Activated CD8-positive, alpha-beta T cell treated with anti-CD3 and anti-CD28 coated beads for 36 hours (primary cell): Measurements from ENCODE around the gene NUB1. TPM values are rescaled to one million over a fixed set of nuclear protein-coding genes. Genes with fewer than 3 reads are reported as not detected.

Experiments used
- ATAC-seq: fragments of 200-7000 bp; cut with Tn5 transposase; one replicate; pipeline ENCODE4 v1.10.0; 2021; ENCODE audit warnings: mild to moderate bottlenecking, moderate library complexity
- CTCF ChIA-PET: fragments of 350-600 bp; sonication (Branson Sonifier 250); formaldehyde crosslinking; loops from one replicate; lab custom pipeline; 2021; ENCODE audit warnings: antibody characterized with exemption; lab: Charles Lee
- POLR2A ChIA-PET: fragments of 350-600 bp; sonication (Branson Sonifier 250); formaldehyde crosslinking; loops from one replicate; lab custom pipeline; 2021; ENCODE audit warnings: antibody characterized with exemption; lab: Charles Lee
- DNase-seq: peaks from one replicate; pipeline ENCODE4 v3.0.0-alpha.2; 2020
- H3K27ac Mint-ChIP-seq: one replicate; pipeline ENCODE4 v1.8.0; 2021; ENCODE audit warnings: mild to moderate bottlenecking, mixed read lengths
- H3K27me3 Mint-ChIP-seq: one replicate; pipeline ENCODE4 v1.8.0; 2021; ENCODE audit warnings: mixed read lengths
- H3K36me3 Mint-ChIP-seq: one replicate; pipeline ENCODE4 v1.8.0; 2021; ENCODE audit warnings: low read depth, mixed read lengths
- H3K4me1 Mint-ChIP-seq: one replicate; pipeline ENCODE4 v1.8.0; 2021; ENCODE audit warnings: low read depth, mixed read lengths
- H3K4me3 Mint-ChIP-seq: one replicate; pipeline ENCODE4 v1.8.0; 2021; ENCODE audit warnings: mild to moderate bottlenecking, moderate library complexity, mixed read lengths
- H3K9me3 Mint-ChIP-seq: one replicate; pipeline ENCODE4 v1.8.0; 2021; ENCODE audit warnings: mixed read lengths
- intact Hi-C: fragments of 100-400 bp; cut with micrococcal nuclease; formaldehyde crosslinking; loops from one replicate; pipeline ENCODE4 v1.10.0; 2022
- total RNA-seq, 2 experiments: library from RNA; stranded (reverse); gene quantifications; one replicate each; pipeline ENCODE4 v1.2.3, GENCODE V29; 2021
- TF ChIP-seq, protein P1 (sequence below): fragments of 200-600 bp; IDR thresholded peaks from one replicate; pipeline ENCODE4 v1.8.0; 2022; ENCODE audit warnings: antibody characterized with exemption, mild to moderate bottlenecking

NUB1 gene
- total RNA-seq, 2 experiments from 2014 or later, result 41.0 to 42.5 TPM

DNA sequence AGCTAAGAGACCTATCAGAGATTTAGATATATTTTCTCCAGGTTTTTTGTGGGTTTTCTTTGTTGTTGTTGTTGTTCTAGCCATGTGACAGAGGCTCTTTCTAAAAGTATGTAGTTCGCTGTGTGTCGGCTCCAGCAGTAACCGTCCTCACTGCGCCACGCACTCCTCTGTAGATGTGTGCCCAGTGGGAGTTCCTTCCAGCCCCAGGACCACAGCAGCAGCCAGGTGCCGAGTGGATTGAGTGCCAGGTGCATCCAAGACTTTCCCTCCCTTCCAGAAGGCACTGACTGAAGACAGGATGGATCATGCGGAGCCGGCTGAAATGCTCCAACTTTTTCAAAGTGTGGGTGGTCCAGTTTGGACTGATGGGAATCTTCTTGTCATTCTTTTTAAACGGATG is 36.4 kb downstream of the NUB1 start:
- Mint-ChIP-seq H3K9me3 (no peaks in the 10 kb centered on the region), H3K27me3 (peaks cover 7% of the 10 kb centered on the region), H3K4me1 (peaks cover 12% of the 10 kb centered on the region), H3K36me3 (no peaks in the 10 kb centered on the region), H3K4me3 (no peak overlapping the region), H3K27ac (no peak overlapping the region)
- POLR2A ChIA-PET, result no interaction called here
- intact Hi-C loops, result no loop called here
- CTCF ChIA-PET, result interaction anchor here (0.7 to 2.9 kb wide), 4 partner anchors 9 to 134 kb away, joined by 3 to 16 read pairs (median 4); no protein-coding TSS in a partner anchor
- no peak for ATAC-seq
- no peak for DNase-seq
- TF ChIP-seq, protein P1, sequence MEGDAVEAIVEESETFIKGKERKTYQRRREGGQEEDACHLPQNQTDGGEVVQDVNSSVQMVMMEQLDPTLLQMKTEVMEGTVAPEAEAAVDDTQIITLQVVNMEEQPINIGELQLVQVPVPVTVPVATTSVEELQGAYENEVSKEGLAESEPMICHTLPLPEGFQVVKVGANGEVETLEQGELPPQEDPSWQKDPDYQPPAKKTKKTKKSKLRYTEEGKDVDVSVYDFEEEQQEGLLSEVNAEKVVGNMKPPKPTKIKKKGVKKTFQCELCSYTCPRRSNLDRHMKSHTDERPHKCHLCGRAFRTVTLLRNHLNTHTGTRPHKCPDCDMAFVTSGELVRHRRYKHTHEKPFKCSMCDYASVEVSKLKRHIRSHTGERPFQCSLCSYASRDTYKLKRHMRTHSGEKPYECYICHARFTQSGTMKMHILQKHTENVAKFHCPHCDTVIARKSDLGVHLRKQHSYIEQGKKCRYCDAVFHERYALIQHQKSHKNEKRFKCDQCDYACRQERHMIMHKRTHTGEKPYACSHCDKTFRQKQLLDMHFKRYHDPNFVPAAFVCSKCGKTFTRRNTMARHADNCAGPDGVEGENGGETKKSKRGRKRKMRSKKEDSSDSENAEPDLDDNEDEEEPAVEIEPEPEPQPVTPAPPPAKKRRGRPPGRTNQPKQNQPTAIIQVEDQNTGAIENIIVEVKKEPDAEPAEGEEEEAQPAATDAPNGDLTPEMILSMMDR, result no peak

DNA sequence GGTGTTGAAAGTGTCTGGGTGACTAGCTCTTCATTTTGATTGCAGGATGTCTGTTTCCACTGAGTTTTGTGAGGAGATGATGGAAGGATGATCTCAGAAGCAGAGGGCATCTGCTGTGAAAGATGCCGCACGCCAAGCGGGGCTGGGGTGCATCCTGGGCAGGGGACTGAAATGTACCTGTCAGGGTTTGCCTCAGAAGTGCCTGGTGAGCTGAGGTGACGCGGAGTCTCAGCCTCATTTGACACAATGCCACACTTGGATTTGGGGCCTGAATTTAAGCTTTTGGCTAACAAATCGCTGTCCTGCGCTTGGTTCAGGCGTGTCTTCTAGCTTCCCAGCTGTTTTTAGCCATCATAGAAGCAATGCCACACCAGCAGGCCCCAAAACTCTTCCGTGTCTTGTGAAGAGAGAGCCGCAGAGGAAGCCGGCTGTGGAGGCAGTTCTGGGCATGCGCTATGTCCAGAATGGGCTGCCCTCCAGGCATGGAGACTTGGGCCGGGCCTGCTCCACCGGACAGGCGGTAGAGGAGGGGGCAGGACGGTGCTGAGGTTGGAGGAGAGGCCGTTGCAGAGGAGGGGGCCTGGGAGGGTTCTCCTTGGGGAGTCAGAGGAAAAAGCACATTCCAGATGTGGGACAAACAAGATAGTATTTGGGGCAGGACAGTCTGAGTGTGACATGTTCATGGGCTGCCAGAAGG is 37.0 kb downstream of the NUB1 start:
- CTCF ChIA-PET, result interaction anchor here (0.8 to 2.9 kb wide), 3 partner anchors 10 to 70 kb away, joined by 3 to 16 read pairs (median 4); no protein-coding TSS in a partner anchor
- POLR2A ChIA-PET, result no interaction called here
- Mint-ChIP-seq H3K4me3 (no peak overlapping the region), H3K9me3 (no peaks in the 10 kb centered on the region), H3K4me1 (peaks cover 12% of the 10 kb centered on the region), H3K36me3 (no peaks in the 10 kb centered on the region), H3K27ac (no peak overlapping the region), H3K27me3 (peaks cover 10% of the 10 kb centered on the region)
- DNase-seq (no peak), ATAC-seq (no peak)
- intact Hi-C loops, result no loop called here
- TF ChIP-seq, protein P1, result no peak

DNA sequence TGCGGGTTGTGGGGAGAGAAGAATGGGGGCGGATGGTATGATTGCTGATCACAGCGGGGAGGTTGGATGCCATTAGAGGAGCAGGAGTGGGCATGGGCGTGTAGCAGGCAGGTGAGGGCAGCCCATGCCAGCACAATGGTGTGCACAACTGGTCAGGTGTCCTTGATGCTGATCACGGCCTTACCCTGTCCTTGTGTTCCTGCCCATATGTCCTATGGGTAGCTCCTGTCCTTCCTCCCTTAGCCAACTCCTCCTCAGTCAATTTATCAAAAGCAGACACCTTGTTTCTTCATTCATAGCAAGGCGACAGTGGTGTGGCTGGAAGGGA is 37.5 kb downstream of the NUB1 start:
- H3K4me3 Mint-ChIP-seq, result no peak overlapping the region
- H3K27ac Mint-ChIP-seq, result no peak overlapping the region
- H3K36me3 Mint-ChIP-seq, result no peaks in the 10 kb centered on the region
- H3K4me1 Mint-ChIP-seq, result peaks cover 12% of the 10 kb centered on the region
- intact Hi-C loops, result no loop called here
- TF ChIP-seq, protein P1, result no peak
- POLR2A ChIA-PET, result no interaction called here
- no peak for ATAC-seq
- no peak for DNase-seq
- CTCF ChIA-PET, result interaction anchor here (2.9 kb wide), 1 partner anchor 69 kb away, joined by 16 read pairs; no protein-coding TSS in a partner anchor
- H3K27me3 Mint-ChIP-seq, result peaks cover 15% of the 10 kb centered on the region
- no peaks in the 10 kb centered on the region for H3K9me3 Mint-ChIP-seq

DNA sequence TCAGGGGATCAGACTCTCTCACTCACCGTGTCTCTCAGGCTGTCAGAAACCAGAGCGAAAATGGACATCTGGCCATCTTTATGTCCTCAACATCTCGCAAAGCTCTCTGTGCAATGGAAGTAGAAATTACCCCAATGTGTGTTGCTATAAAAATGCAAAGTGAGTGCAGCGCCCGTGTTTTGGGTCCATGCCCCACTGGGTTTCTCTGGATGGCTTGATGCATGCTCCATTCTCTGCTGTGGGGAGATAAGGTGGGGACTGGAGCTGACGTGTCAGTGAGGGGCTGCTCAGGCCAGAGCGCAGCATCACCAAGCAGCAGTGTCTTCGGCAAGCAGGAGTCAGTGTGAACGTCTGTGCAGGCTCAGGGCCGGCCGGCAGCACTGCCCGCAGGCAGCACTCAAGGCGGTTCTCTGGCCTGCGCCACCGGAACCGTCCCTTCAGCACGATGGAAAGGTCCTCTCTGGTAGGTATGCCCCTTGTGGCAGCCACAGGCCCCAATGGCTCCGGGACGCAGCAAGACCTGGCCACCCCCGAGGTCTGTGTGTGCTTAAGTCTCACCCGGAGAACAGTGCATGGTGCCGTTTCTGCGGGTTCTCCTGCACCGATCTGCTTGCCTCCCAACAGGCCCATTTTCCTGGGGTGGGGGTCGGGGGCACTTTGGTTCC is 38.1 kb downstream of the NUB1 start:
- intact Hi-C loops, result no loop called here
- no peaks in the 10 kb centered on the region for H3K9me3 Mint-ChIP-seq
- DNase-seq (no peak), ATAC-seq (no peak)
- no peak overlapping the region for H3K27ac Mint-ChIP-seq
- H3K4me1 Mint-ChIP-seq, result peaks cover 12% of the 10 kb centered on the region
- H3K4me3 Mint-ChIP-seq, result no peak overlapping the region
- H3K36me3 Mint-ChIP-seq, result no peaks in the 10 kb centered on the region
- POLR2A ChIA-PET, result interaction anchor here (1.0 to 1.6 kb wide), 2 partner anchors 8 to 57 kb away, joined by 3 to 4 read pairs; no protein-coding TSS in a partner anchor
- TF ChIP-seq, protein P1, result no peak
- H3K27me3 Mint-ChIP-seq, result peaks cover 20% of the 10 kb centered on the region
- CTCF ChIA-PET, result interaction anchor here (1.4 kb wide), 1 partner anchor 65 kb away, joined by 4 read pairs; no protein-coding TSS in a partner anchor
